H9 (cell line): ENCODE data around the gene CHAC2. TPM values are rescaled to one million over a fixed set of nuclear protein-coding genes. Genes with fewer than 3 reads are reported as not detected.

Experiments used
- DNase-seq: peaks from one replicate; pipeline ENCODE4 v3.0.0-alpha.2; 2017
- H2AFZ ChIP-seq: one replicate; pipeline ENCODE4 v1.6.1; 2013; ENCODE audit warnings: mild to moderate bottlenecking, low read length, control low read depth, moderate library complexity
- H2AK5ac ChIP-seq: 2 replicates; pipeline ENCODE4 v1.6.1; 2013; ENCODE audit warnings: low read length, control low read depth, mixed read lengths; ENCODE audit not compliant: insufficient read length
- H2BK120ac ChIP-seq: one replicate; pipeline ENCODE4 v1.6.1; 2013; ENCODE audit warnings: low read depth, mild to moderate bottlenecking, low read length, control low read depth, inconsistent platforms; ENCODE audit not compliant: poor library complexity, severe bottlenecking
- H2BK12ac ChIP-seq: 2 replicates; pipeline ENCODE4 v1.6.1; 2013; ENCODE audit warnings: low read length, control low read depth, mixed read lengths, low read depth; ENCODE audit not compliant: insufficient read length
- H2BK15ac ChIP-seq: 2 replicates; pipeline ENCODE4 v1.6.1; 2013; ENCODE audit warnings: low read depth, low read length, control low read depth
- H2BK20ac ChIP-seq: one replicate; pipeline ENCODE4 v1.6.1; 2013; ENCODE audit warnings: low read depth, mild to moderate bottlenecking, low read length, control low read depth, inconsistent platforms; ENCODE audit not compliant: poor library complexity, severe bottlenecking
- H2BK5ac ChIP-seq: 2 replicates; pipeline ENCODE4 v1.6.1; 2013; ENCODE audit warnings: low read length, control low read depth, mixed read lengths; ENCODE audit not compliant: insufficient read length
- H3K14ac ChIP-seq: 2 replicates; pipeline ENCODE4 v1.6.1; 2013; ENCODE audit warnings: low read length, control low read depth; ENCODE audit not compliant: insufficient read depth
- H3K18ac ChIP-seq: 2 replicates; pipeline ENCODE4 v1.6.1; 2013; ENCODE audit warnings: low read depth, mild to moderate bottlenecking, mixed read lengths, low read length, control low read depth; ENCODE audit not compliant: insufficient read length
- H3K23ac ChIP-seq: 2 replicates; pipeline ENCODE4 v1.6.1; 2013; ENCODE audit warnings: low read length, control low read depth, mixed read lengths, low read depth; ENCODE audit not compliant: insufficient read length
- H3K23me2 ChIP-seq: 2 replicates; pipeline ENCODE4 v1.6.1; 2013; ENCODE audit warnings: low read depth, mild to moderate bottlenecking, mixed read lengths, low read length, control low read depth; ENCODE audit not compliant: insufficient read length, poor library complexity, severe bottlenecking
- H3K27ac ChIP-seq: 2 replicates; pipeline ENCODE4 v1.5.1; 2013; ENCODE audit warnings: low read length, control low read depth, mixed read lengths, low read depth; ENCODE audit not compliant: insufficient read length
- H3K27me3 ChIP-seq: 2 replicates; pipeline ENCODE4 v1.6.1; 2013; ENCODE audit warnings: low read length, control low read depth, inconsistent platforms; ENCODE audit not compliant: insufficient read depth
- H3K4ac ChIP-seq: 2 replicates; pipeline ENCODE4 v1.6.1; 2013; ENCODE audit warnings: low read depth, mild to moderate bottlenecking, control low read depth, inconsistent platforms, low read length, moderate library complexity
- H3K4me1 ChIP-seq: 2 replicates; pipeline ENCODE4 v1.6.1; 2013; ENCODE audit warnings: low read length, control low read depth, inconsistent platforms; ENCODE audit not compliant: insufficient read depth
- H3K4me2 ChIP-seq: 2 replicates; pipeline ENCODE4 v1.6.1; 2013; ENCODE audit warnings: low read length, control low read depth, mixed read lengths; ENCODE audit not compliant: insufficient read length, insufficient read depth
- H3K56ac ChIP-seq: 2 replicates; pipeline ENCODE4 v1.6.1; 2013; ENCODE audit warnings: low read depth, mild to moderate bottlenecking, mixed read lengths, low read length, control low read depth; ENCODE audit not compliant: insufficient read length
- H3K79me1 ChIP-seq: 2 replicates; pipeline ENCODE4 v1.6.1; 2013; ENCODE audit warnings: low read depth, mild to moderate bottlenecking, moderate library complexity, low read length, control low read depth, inconsistent platforms; ENCODE audit not compliant: insufficient read depth, poor library complexity, severe bottlenecking
- H3K79me2 ChIP-seq: 2 replicates; pipeline ENCODE4 v1.6.1; 2013; ENCODE audit warnings: low read length, control low read depth, inconsistent platforms; ENCODE audit not compliant: insufficient read depth
- H3K9ac ChIP-seq: 2 replicates; pipeline ENCODE4 v1.6.1; 2013; ENCODE audit warnings: low read length, control low read depth, mixed read lengths; ENCODE audit not compliant: insufficient read length; ENCODE audit errors: extremely low read depth
- H3K9me3 ChIP-seq: one replicate; pipeline ENCODE4 v1.6.1; 2013; ENCODE audit warnings: low read depth, low read length, inconsistent platforms; ENCODE audit not compliant: control insufficient read depth
- H3T11ph ChIP-seq: one replicate; pipeline ENCODE4 v1.6.1; 2013; ENCODE audit warnings: mild to moderate bottlenecking, low read length, control low read depth, inconsistent platforms
- H4K20me1 ChIP-seq: one replicate; pipeline ENCODE4 v1.6.1; 2013; ENCODE audit not compliant: control insufficient read depth, insufficient read length, insufficient read depth
- H4K5ac ChIP-seq: 2 replicates; pipeline ENCODE4 v1.6.1; 2013; ENCODE audit warnings: low read depth, mild to moderate bottlenecking, mixed read lengths, low read length, control low read depth; ENCODE audit not compliant: insufficient read length
- H4K8ac ChIP-seq: replicated peaks from 2 replicates; pipeline ENCODE4 v1.6.1; 2013; ENCODE audit warnings: low read length, control low read depth, mixed read lengths, low read depth; ENCODE audit not compliant: insufficient read length
- H4K91ac ChIP-seq: 2 replicates; pipeline ENCODE4 v1.6.1; 2013; ENCODE audit warnings: low read depth, mild to moderate bottlenecking, moderate library complexity, mixed read lengths, low read length, control low read depth; ENCODE audit not compliant: insufficient read length
- H3K27ac Mint-ChIP-seq, 3 experiments: 2 replicates in 2 of 3; 3 replicates in 1 of 3; pipeline ENCODE4 v1.8.0; 2020 to 2021; ENCODE audit warnings: mixed read lengths in 3 of 3, mild to moderate bottlenecking in 1 of 3, moderate library complexity in 1 of 3
- H3K27me3 Mint-ChIP-seq: 2 replicates; pipeline ENCODE4 v1.8.0; 2021; ENCODE audit warnings: low read depth, mild to moderate bottlenecking, moderate library complexity, mixed read lengths
- H3K36me3 Mint-ChIP-seq, 3 experiments: 2 replicates in 2 of 3; 3 replicates in 1 of 3; pipeline ENCODE4 v1.8.0; 2020 to 2021; ENCODE audit warnings: low read depth in 3 of 3, mixed read lengths in 3 of 3; ENCODE audit not compliant: insufficient read depth in 1 of 3
- H3K4me1 Mint-ChIP-seq, 2 experiments: 2 replicates each; pipeline ENCODE4 v1.8.0; 2020; ENCODE audit warnings: mixed read lengths in 2 of 2
- H3K4me3 Mint-ChIP-seq, 2 experiments: 2 replicates in 1 of 2; 3 replicates in 1 of 2; pipeline ENCODE4 v1.8.0; 2020 to 2021; ENCODE audit warnings: mild to moderate bottlenecking in 2 of 2, mixed read lengths in 2 of 2, moderate library complexity in 1 of 2
- H3K9me3 Mint-ChIP-seq, 2 experiments: 2 replicates in 1 of 2; 3 replicates in 1 of 2; pipeline ENCODE4 v1.8.0; 2020; ENCODE audit warnings: mild to moderate bottlenecking in 2 of 2, mixed read lengths in 2 of 2, moderate library complexity in 1 of 2
- WGBS: extraction: QIAGEN DNeasy Blood & Tissue Kit; methylation state at CpG from one replicate; pipeline ENCODE4 v1.1.7; 2013; ENCODE audit warnings: missing lambda C conversion rate, low lambda C conversion rate, mixed read lengths; ENCODE audit not compliant: insufficient read length; ENCODE audit errors: extremely low coverage; 5-methylcytosine and 5-hydroxymethylcytosine counted together
- total RNA-seq: library from RNA; stranded (reverse); gene quantifications from 2 replicates; pipeline ENCODE4 v1.2.1, GENCODE V29; 2021
- TF ChIP-seq, protein P1 (sequence below): fragments of 200-600 bp; sonication (generic); conservative IDR thresholded peaks from 3 replicates; pipeline ENCODE4 v1.8.0; 2021; ENCODE audit warnings: antibody characterized with exemption, mild to moderate bottlenecking

CHAC2 gene
- total RNA-seq, 1 experiment from 2014 or later: 11.3 TPM

DNA sequence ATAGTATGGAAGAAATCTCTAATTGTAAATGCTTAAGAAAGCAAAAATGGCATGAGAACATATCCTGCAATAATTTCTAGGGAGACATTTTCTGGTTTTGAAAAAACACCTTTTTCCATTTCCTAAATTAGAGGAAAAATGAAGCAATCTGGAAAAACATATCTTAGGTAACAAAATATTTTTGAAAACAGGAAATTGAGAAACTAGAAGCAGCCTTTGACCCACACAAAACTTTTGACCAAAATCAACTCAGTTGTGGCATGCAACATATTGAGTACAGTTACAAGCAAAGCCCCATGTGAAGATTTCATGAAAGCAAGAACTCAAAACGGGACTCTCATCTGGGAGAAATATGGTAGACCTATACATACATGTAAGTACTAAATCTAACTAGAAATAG is 28.6 kb upstream of the CHAC2 start:
- Histone ChIP-seq H3K79me1 (no peaks in the 10 kb centered on the region), H4K8ac (no peak overlapping the region), H3K27me3 (no peaks in the 10 kb centered on the region), H3K23me2 (no peaks in the 10 kb centered on the region), H3K14ac (no peak overlapping the region), H3K18ac (no peak overlapping the region), H2AFZ (no peak overlapping the region), H3K23ac (no peak overlapping the region), H2BK15ac (no peak overlapping the region), H3K4me2 (no peak overlapping the region), H3K79me2 (no peaks in the 10 kb centered on the region), H2BK12ac (no peak overlapping the region), H4K5ac (no peak overlapping the region), H2BK120ac (no peak overlapping the region), H4K20me1 (no peaks in the 10 kb centered on the region), H3T11ph (no peak overlapping the region), H3K4me1 (no peaks in the 10 kb centered on the region), H3K27ac (no peak overlapping the region), H3K56ac (no peak overlapping the region), H3K9me3 (no peaks in the 10 kb centered on the region), H2AK5ac (no peak overlapping the region), H4K91ac (no peak overlapping the region), H3K4ac (no peak overlapping the region), H2BK5ac (no peak overlapping the region), H3K9ac (no peak overlapping the region), H2BK20ac (no peak overlapping the region)
- WGBS: no CpG with 5 or more reads among the region's 1 CpG
- no peaks in the 10 kb centered on the region for H3K27me3 Mint-ChIP-seq
- H3K4me1 Mint-ChIP-seq: no peaks in the 10 kb centered on the region
- DNase-seq: no peak
- H3K27ac Mint-ChIP-seq: peak overlapping the region in 1 of 3 experiments; percentile 7; a peak in 1 of 7 replicates
- TF ChIP-seq, protein P1, sequence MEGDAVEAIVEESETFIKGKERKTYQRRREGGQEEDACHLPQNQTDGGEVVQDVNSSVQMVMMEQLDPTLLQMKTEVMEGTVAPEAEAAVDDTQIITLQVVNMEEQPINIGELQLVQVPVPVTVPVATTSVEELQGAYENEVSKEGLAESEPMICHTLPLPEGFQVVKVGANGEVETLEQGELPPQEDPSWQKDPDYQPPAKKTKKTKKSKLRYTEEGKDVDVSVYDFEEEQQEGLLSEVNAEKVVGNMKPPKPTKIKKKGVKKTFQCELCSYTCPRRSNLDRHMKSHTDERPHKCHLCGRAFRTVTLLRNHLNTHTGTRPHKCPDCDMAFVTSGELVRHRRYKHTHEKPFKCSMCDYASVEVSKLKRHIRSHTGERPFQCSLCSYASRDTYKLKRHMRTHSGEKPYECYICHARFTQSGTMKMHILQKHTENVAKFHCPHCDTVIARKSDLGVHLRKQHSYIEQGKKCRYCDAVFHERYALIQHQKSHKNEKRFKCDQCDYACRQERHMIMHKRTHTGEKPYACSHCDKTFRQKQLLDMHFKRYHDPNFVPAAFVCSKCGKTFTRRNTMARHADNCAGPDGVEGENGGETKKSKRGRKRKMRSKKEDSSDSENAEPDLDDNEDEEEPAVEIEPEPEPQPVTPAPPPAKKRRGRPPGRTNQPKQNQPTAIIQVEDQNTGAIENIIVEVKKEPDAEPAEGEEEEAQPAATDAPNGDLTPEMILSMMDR: no peak
- H3K36me3 Mint-ChIP-seq: peaks cover 13 to 23% (median 18%) of the 10 kb centered on the region in 3 experiments; a peak in 6 of 7 replicates
- H3K4me3 Mint-ChIP-seq: no peak overlapping the region
- 0 out of 5 replicates have a peak, but pooled peaks cover 0 to 2% of the 10 kb centered on the region in 2 experiments for H3K9me3 Mint-ChIP-seq
